ENCODE results near the gene PARD3.

Gene PARD3

GRCh38 chr10:34223658-34224057 lies 591.4 kb downstream of the PARD3 start:
- H3K27me3 ChIP-seq (ENCODE audit: low read length) = no peaks in the 10 kb centered on the region
- H3K9ac ChIP-seq (ENCODE audit: low read length) = no peak overlapping the region
- no peak overlapping the region for H3K4me3 ChIP-seq (ENCODE audit: insufficient read depth, low read length, poor library complexity, severe bottlenecking)
- H3K27ac ChIP-seq (ENCODE audit: low read depth, low read length) = no peak overlapping the region
- H3K36me3 ChIP-seq (ENCODE audit: low read length) = no peaks in the 10 kb centered on the region
- no peaks in the 10 kb centered on the region for H3K9me2 ChIP-seq (replicated peaks; ENCODE audit: insufficient read depth, low read length)
- no peaks in the 10 kb centered on the region for H4K20me1 ChIP-seq (ENCODE audit: low read depth, low read length)
- H3K79me2 ChIP-seq (ENCODE audit: insufficient read depth, low read length) = no peaks in the 10 kb centered on the region
- H3K4me2 ChIP-seq (ENCODE audit: low read depth, low read length, poor library complexity, severe bottlenecking) = no peak overlapping the region
- no peak overlapping the region for H2AFZ ChIP-seq (ENCODE audit: low read depth, low read length, severe bottlenecking)
- TF ChIP-seq EZH2phosphoT487 (conservative IDR thresholded peaks at IDR 0.05; ENCODE audit: low read length) (no peak), CTCF (IDR thresholded peaks at IDR 0.05; ENCODE audit: insufficient read depth, low read length, poor library complexity, severe bottlenecking) (no peak)
- H3F3A ChIP-seq (ENCODE audit: insufficient read depth) = no peaks in the 10 kb centered on the region
- no peaks in the 10 kb centered on the region for H3K9me3 ChIP-seq (ENCODE audit: insufficient read depth, low read length)

GRCh38 chr10:34222359-34222758 lies 592.7 kb downstream of the PARD3 start:
- no peaks in the 10 kb centered on the region for H3K9me2 ChIP-seq (replicated peaks; ENCODE audit: insufficient read depth, low read length)
- no peaks in the 10 kb centered on the region for H3K9me3 ChIP-seq (ENCODE audit: insufficient read depth, low read length)
- H3K4me2 ChIP-seq (ENCODE audit: low read depth, low read length, poor library complexity, severe bottlenecking) = no peak overlapping the region
- H2AFZ ChIP-seq (ENCODE audit: low read depth, low read length, severe bottlenecking) = no peak overlapping the region
- no peaks in the 10 kb centered on the region for H3K27me3 ChIP-seq (ENCODE audit: low read length)
- H3K27ac ChIP-seq (ENCODE audit: low read depth, low read length) = no peak overlapping the region
- no peak for TF ChIP-seq EZH2phosphoT487 (conservative IDR thresholded peaks at IDR 0.05; ENCODE audit: low read length)
- no peak for TF ChIP-seq CTCF (IDR thresholded peaks at IDR 0.05; ENCODE audit: insufficient read depth, low read length, poor library complexity, severe bottlenecking)
- H3K9ac ChIP-seq (ENCODE audit: low read length) = no peak overlapping the region
- H3F3A ChIP-seq (ENCODE audit: insufficient read depth) = no peaks in the 10 kb centered on the region
- no peaks in the 10 kb centered on the region for H3K79me2 ChIP-seq (ENCODE audit: insufficient read depth, low read length)
- no peak overlapping the region for H3K4me3 ChIP-seq (ENCODE audit: insufficient read depth, low read length, poor library complexity, severe bottlenecking)
- H4K20me1 ChIP-seq (ENCODE audit: low read depth, low read length) = no peaks in the 10 kb centered on the region
- no peaks in the 10 kb centered on the region for H3K36me3 ChIP-seq (ENCODE audit: low read length)

GRCh38 chr10:34219753-34220548 lies 595.1 kb downstream of the PARD3 start:
- H3K9me2 ChIP-seq (replicated peaks; ENCODE audit: insufficient read depth, low read length) = no peaks in the 10 kb centered on the region
- TF ChIP-seq EZH2phosphoT487 (conservative IDR thresholded peaks at IDR 0.05; ENCODE audit: low read length) (no peak), CTCF (IDR thresholded peaks at IDR 0.05; ENCODE audit: insufficient read depth, low read length, poor library complexity, severe bottlenecking) (no peak)
- no peaks in the 10 kb centered on the region for H3K27me3 ChIP-seq (ENCODE audit: low read length)
- H4K20me1 ChIP-seq (ENCODE audit: low read depth, low read length) = no peaks in the 10 kb centered on the region
- no peak overlapping the region for H2AFZ ChIP-seq (ENCODE audit: low read depth, low read length, severe bottlenecking)
- no peaks in the 10 kb centered on the region for H3K36me3 ChIP-seq (ENCODE audit: low read length)
- H3K4me3 ChIP-seq (ENCODE audit: insufficient read depth, low read length, poor library complexity, severe bottlenecking) = no peak overlapping the region
- H3F3A ChIP-seq (ENCODE audit: insufficient read depth) = no peaks in the 10 kb centered on the region
- H3K4me2 ChIP-seq (ENCODE audit: low read depth, low read length, poor library complexity, severe bottlenecking) = no peak overlapping the region
- H3K27ac ChIP-seq (ENCODE audit: low read depth, low read length) = no peak overlapping the region
- no peak overlapping the region for H3K9ac ChIP-seq (ENCODE audit: low read length)
- H3K9me3 ChIP-seq (ENCODE audit: insufficient read depth, low read length) = no peaks in the 10 kb centered on the region
- H3K79me2 ChIP-seq (ENCODE audit: insufficient read depth, low read length) = no peaks in the 10 kb centered on the region
